ENCODE data around the gene TRIO. TPM values are rescaled to one million over a fixed set of nuclear protein-coding genes. Genes with fewer than 3 reads are reported as not detected.

TRIO gene
- total RNA-seq, 6 donors from 2014 or later: 138 to 408 (median 156) TPM

- ATAC-seq (ENCODE audit: low FRiP score in 2 of 2) (no peak), DNase-seq (no peak)
- Histone ChIP-seq H3K9me3 (no peaks in the 10 kb centered on the region), H3K4me1 (peaks cover 0 to 9% (median 4%) of the 10 kb centered on the region in 4 donors), H3K36me3 (no peaks in the 10 kb centered on the region), H3K4me3 (no peak overlapping the region), H3K27ac (no peak overlapping the region), H3K27me3 (no peaks in the 10 kb centered on the region)
- WGBS, 2 donors: 89 to 92% methylated on average over 11 of the region's 11 CpGs
- TF ChIP-seq EP300 (IDR thresholded peaks at IDR 0.05) (no peak), POLR2AphosphoS5 (IDR thresholded peaks at IDR 0.05) (no peak), POLR2A (IDR thresholded peaks at IDR 0.05) (no peak), CTCF (IDR thresholded peaks at IDR 0.05) (no peak)
Observed at GRCh38 chr5:14138608-14139540, 4.3 kb upstream of the TRIO start.

- ATAC-seq (ENCODE audit: low FRiP score in 2 of 2) (no peak), DNase-seq (no peak)
- WGBS, 2 donors: 78 to 88% methylated on average over 3 of the region's 3 CpGs
- TF ChIP-seq CTCF (IDR thresholded peaks at IDR 0.05) (no peak), POLR2A (IDR thresholded peaks at IDR 0.05) (no peak), POLR2AphosphoS5 (IDR thresholded peaks at IDR 0.05) (no peak), EP300 (IDR thresholded peaks at IDR 0.05) (no peak)
- Histone ChIP-seq H3K4me1 (peaks cover 18 to 24% (median 21%) of the 10 kb centered on the region in 4 donors), H3K4me3 (peak overlapping the region in 1 of 4 donors; percentile 74), H3K27me3 (no peaks in the 10 kb centered on the region), H3K27ac (peak overlapping the region in 1 of 4 donors; percentile 87), H3K9me3 (no peaks in the 10 kb centered on the region), H3K36me3 (no peaks in the 10 kb centered on the region)
Observed at GRCh38 chr5:14141764-14142163, 1.4 kb upstream of the TRIO start.

GRCh38 chr5:14142202-14142826 lies 828 bp upstream of the TRIO start:
- Histone ChIP-seq H3K36me3 (no peaks in the 10 kb centered on the region), H3K9me3 (no peaks in the 10 kb centered on the region), H3K27me3 (no peaks in the 10 kb centered on the region), H3K4me1 (peaks cover 22 to 30% (median 26%) of the 10 kb centered on the region in 4 donors), H3K4me3 (peak overlapping the region; percentile 53 to 92 (median 80)), H3K27ac (peak overlapping the region; percentile 82 to 97 (median 88))
- DNase-seq: no peak
- WGBS, 2 donors: 8 to 18% methylated on average over 17 to 19 of the region's 19 CpGs
- TF ChIP-seq EP300 (IDR thresholded peaks at IDR 0.05) (no peak), CTCF (IDR thresholded peaks at IDR 0.05) (no peak), POLR2AphosphoS5 (IDR thresholded peaks at IDR 0.05) (no peak), POLR2A (IDR thresholded peaks at IDR 0.05) (no peak)
- no peak for ATAC-seq (ENCODE audit: low FRiP score in 2 of 2)

- DNase-seq (no peak), ATAC-seq (ENCODE audit: low FRiP score in 2 of 2) (no peak)
- no peaks in the 10 kb centered on the region for H3K36me3 ChIP-seq
- peak overlapping the region; percentile 90 to 97 (median 92) for H3K27ac ChIP-seq
- no peaks in the 10 kb centered on the region for H3K9me3 ChIP-seq
- H3K4me1 ChIP-seq: peaks cover 25 to 39% (median 31%) of the 10 kb centered on the region in 4 donors
- H3K27me3 ChIP-seq: no peaks in the 10 kb centered on the region
- WGBS, 2 donors: no CpG with 5 or more reads among the region's 59 CpGs
- H3K4me3 ChIP-seq: peak overlapping the region in 3 of 4 donors; percentile 74 to 92 (median 86)
- TF ChIP-seq POLR2AphosphoS5 (IDR thresholded peaks at IDR 0.05) (no peak), POLR2A (IDR thresholded peaks at IDR 0.05) (no peak), EP300 (IDR thresholded peaks at IDR 0.05) (no peak), CTCF (IDR thresholded peaks at IDR 0.05) (no peak)
Observed at GRCh38 chr5:14143546-14143840, 351 bp downstream of the TRIO start.

Measured in upper lobe of left lung (tissue), 6 donors.